SU-DHL-6 (cell line): ENCODE results near the gene DGKG.

Experiments used
- CTCF ChIP-seq: fragments of 200-600 bp; sonication (generic); IDR thresholded peaks from one replicate; pipeline ENCODE4 v1.5.1; 2017; ENCODE audit warnings: antibody characterized with exemption, mild to moderate bottlenecking, low read length, moderate library complexity; ENCODE audit not compliant: insufficient read depth, poor library complexity, severe bottlenecking
- EZH2phosphoT487 ChIP-seq: fragments of 200-600 bp; sonication (generic), shearing (Covaris generic); conservative IDR thresholded peaks from 2 replicates; pipeline ENCODE4 v1.6.1; 2018; ENCODE audit warnings: mild to moderate bottlenecking, antibody characterized with exemption, low read length, moderate library complexity, mixed read lengths

- TF ChIP-seq CTCF (no peak), EZH2phosphoT487 (no peak)
These were observed 252.8 kb downstream of the DGKG start, which contains the start of gene ETV5 for GRCh38 chr3:186108941-186109865.
